ENCODE measurements around the gene MAP2.

The MAP2 gene

DNA sequence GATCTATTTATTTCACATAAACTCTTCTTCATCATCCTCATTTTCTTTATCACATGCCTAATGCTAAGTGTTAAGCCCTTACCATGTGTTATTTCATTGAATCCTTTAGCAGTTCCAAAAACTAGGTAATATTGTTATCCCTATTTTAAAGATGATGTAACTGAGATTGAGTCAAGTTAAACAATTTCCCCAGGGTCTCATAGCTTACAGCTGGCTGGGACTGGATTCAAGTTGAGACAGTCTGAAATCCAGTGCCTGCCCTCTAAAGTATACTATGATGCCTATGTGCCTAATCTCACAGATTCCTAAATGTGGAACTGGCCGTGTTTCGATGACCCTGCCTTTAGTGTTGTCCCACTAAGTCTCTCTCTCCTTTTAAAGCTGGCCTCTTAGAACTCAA is 108.5 kb downstream of the MAP2 start:
- H3K27ac Mint-ChIP-seq, result no peak overlapping the region
- peaks cover 8% of the 10 kb centered on the region for H3K27me3 Mint-ChIP-seq (ENCODE audit: low read depth)
- no peak for TF ChIP-seq CTCF (IDR thresholded peaks at IDR 0.05; ENCODE audit: unreplicated experiment in 3 of 3)
- no peaks in the 10 kb centered on the region for H3K36me3 Mint-ChIP-seq (ENCODE audit: low read depth)
- H3K4me3 Mint-ChIP-seq, result no peak overlapping the region
- no peaks in the 10 kb centered on the region for H3K9me3 Mint-ChIP-seq
- H3K4me1 Mint-ChIP-seq, result peaks cover 3% of the 10 kb centered on the region

DNA sequence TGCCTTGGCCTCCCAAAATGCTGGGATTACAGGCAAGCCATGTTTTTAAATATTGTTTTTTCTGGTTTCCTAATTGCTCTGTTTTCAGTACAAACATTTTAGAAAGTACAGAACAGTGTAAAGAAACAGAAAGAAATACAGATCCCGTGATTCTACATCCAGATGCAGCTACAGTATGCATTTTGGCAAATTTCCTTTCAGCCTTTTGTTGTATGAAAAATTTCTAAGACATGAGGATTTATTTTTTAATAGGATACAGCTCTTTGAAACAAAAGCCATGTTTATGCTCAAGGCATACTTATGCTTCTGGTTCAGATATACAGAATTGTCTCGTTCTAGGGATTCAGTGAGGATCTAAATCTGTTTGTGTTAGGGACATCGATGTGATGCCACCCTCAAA is 109.5 kb downstream of the MAP2 start:
- no peak for TF ChIP-seq CTCF (IDR thresholded peaks at IDR 0.05; ENCODE audit: unreplicated experiment in 3 of 3)
- Mint-ChIP-seq H3K27me3 (ENCODE audit: low read depth) (peaks cover 8% of the 10 kb centered on the region), H3K36me3 (ENCODE audit: low read depth) (no peaks in the 10 kb centered on the region), H3K27ac (no peak overlapping the region), H3K4me1 (no peaks in the 10 kb centered on the region), H3K9me3 (no peaks in the 10 kb centered on the region), H3K4me3 (no peak overlapping the region)

DNA sequence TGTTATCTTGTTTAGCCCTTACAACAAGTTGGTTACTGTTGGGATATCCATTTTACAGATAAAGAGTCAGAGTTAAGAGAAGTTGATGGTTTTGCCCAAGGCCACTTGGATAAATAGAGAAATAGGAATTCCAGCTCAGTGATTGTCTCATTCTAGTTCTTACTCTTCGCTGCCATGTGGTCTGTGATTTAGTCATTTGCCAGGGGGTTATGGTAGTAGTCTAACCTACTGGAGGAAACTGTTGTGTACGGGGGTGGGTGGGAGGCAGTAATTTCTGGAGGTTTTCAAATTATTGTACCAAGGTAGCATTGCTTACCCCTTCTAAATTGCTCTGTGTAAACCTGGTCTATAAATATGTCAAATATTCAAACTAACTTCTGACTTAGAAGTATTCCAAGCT is 110.4 kb downstream of the MAP2 start:
- H3K4me1 Mint-ChIP-seq, result no peaks in the 10 kb centered on the region
- no peak overlapping the region for H3K4me3 Mint-ChIP-seq
- H3K36me3 Mint-ChIP-seq (ENCODE audit: low read depth), result no peaks in the 10 kb centered on the region
- H3K27me3 Mint-ChIP-seq (ENCODE audit: low read depth), result peaks cover 8% of the 10 kb centered on the region
- H3K9me3 Mint-ChIP-seq, result no peaks in the 10 kb centered on the region
- no peak for TF ChIP-seq CTCF (IDR thresholded peaks at IDR 0.05; ENCODE audit: unreplicated experiment in 3 of 3)
- H3K27ac Mint-ChIP-seq, result no peak overlapping the region

GRCh38 chr2:209536363-209536762 is 112.5 kb downstream of the MAP2 start:
- H3K36me3 Mint-ChIP-seq (ENCODE audit: low read depth), result peaks cover 2% of the 10 kb centered on the region
- H3K9me3 Mint-ChIP-seq, result peaks cover 2% of the 10 kb centered on the region
- no peaks in the 10 kb centered on the region for H3K4me1 Mint-ChIP-seq
- peaks cover 8% of the 10 kb centered on the region for H3K27me3 Mint-ChIP-seq (ENCODE audit: low read depth)
- no peak overlapping the region for H3K4me3 Mint-ChIP-seq
- no peak for TF ChIP-seq CTCF (IDR thresholded peaks at IDR 0.05; ENCODE audit: unreplicated experiment in 3 of 3)
- no peak overlapping the region for H3K27ac Mint-ChIP-seq

- Mint-ChIP-seq H3K4me1 (no peaks in the 10 kb centered on the region), H3K4me3 (no peak overlapping the region), H3K36me3 (ENCODE audit: low read depth) (no peaks in the 10 kb centered on the region), H3K27me3 (ENCODE audit: low read depth) (no peaks in the 10 kb centered on the region), H3K27ac (no peak overlapping the region), H3K9me3 (no peaks in the 10 kb centered on the region)
- no peak for TF ChIP-seq CTCF (IDR thresholded peaks at IDR 0.05; ENCODE audit: unreplicated experiment in 3 of 3)
These were observed 123.9 kb downstream of the MAP2 start for GRCh38 chr2:209547726-209548125.

GRCh38 chr2:209549589-209549988 is 125.7 kb downstream of the MAP2 start:
- Mint-ChIP-seq H3K9me3 (no peaks in the 10 kb centered on the region), H3K27me3 (ENCODE audit: low read depth) (no peaks in the 10 kb centered on the region), H3K27ac (no peak overlapping the region), H3K4me3 (no peak overlapping the region), H3K4me1 (no peaks in the 10 kb centered on the region), H3K36me3 (ENCODE audit: low read depth) (no peaks in the 10 kb centered on the region)
- TF ChIP-seq CTCF (IDR thresholded peaks at IDR 0.05; ENCODE audit: unreplicated experiment in 3 of 3), result no peak
